KOPT-K1 (cell line): Measurements from ENCODE around the gene COL8A2.

Experiments
- H3K27ac ChIP-seq: fragments of 200-600 bp; sonication (generic); 2 replicates; pipeline ENCODE4 v1.5.1; 2016; ENCODE audit warnings: antibody characterized with exemption, mild to moderate bottlenecking, low read depth, low read length; ENCODE audit not compliant: poor library complexity, severe bottlenecking
- H3K36me3 ChIP-seq: fragments of 200-600 bp; sonication (generic); 2 replicates; pipeline ENCODE4 v1.5.1; 2017; ENCODE audit warnings: antibody characterized with exemption, mild to moderate bottlenecking, low read length, moderate library complexity; ENCODE audit not compliant: insufficient read depth
- H3K9me3 ChIP-seq: fragments of 200-600 bp; sonication (generic); 2 replicates; pipeline ENCODE4 v1.5.1; 2017; ENCODE audit warnings: antibody characterized with exemption, low read length, mild to moderate bottlenecking; ENCODE audit not compliant: insufficient read depth, poor library complexity, severe bottlenecking

The COL8A2 gene

GRCh38 chr1:36125129-36125991 lies at the start of gene COL8A2:
TSS of gene COL8A2 (minus strand) at chr1:36125222. CDS start at chr1:36100242, 24,980 bp downstream.
- H3K27ac ChIP-seq, result no peak within 1 kb of the TSS
- H3K9me3 ChIP-seq, result no peaks in the 10 kb centered on the region
- H3K36me3 ChIP-seq, result no peaks in the 10 kb centered on the region

- no peak overlapping the region for H3K27ac ChIP-seq
- peaks cover 98% of the 10 kb centered on the region for H3K36me3 ChIP-seq
- H3K9me3 ChIP-seq, result no peaks in the 10 kb centered on the region
Observed at GRCh38 chr1:36174713-36175112, 49.7 kb upstream of the COL8A2 start.

- Histone ChIP-seq H3K9me3 (no peaks in the 10 kb centered on the region), H3K27ac (no peak overlapping the region), H3K36me3 (peaks cover 94% of the 10 kb centered on the region)
Observed at GRCh38 chr1:36172983-36173382, 48.0 kb upstream of the COL8A2 start.

GRCh38 chr1:36172017-36172747 lies 47.2 kb upstream of the COL8A2 start:
- Histone ChIP-seq H3K36me3 (peaks cover 94% of the 10 kb centered on the region), H3K27ac (no peak overlapping the region), H3K9me3 (no peaks in the 10 kb centered on the region)

- Histone ChIP-seq H3K9me3 (no peaks in the 10 kb centered on the region), H3K27ac (no peak overlapping the region), H3K36me3 (peaks cover 89% of the 10 kb centered on the region)
Observed at GRCh38 chr1:36170643-36171412, 45.8 kb upstream of the COL8A2 start.

- no peak overlapping the region for H3K27ac ChIP-seq
- H3K36me3 ChIP-seq, result peaks cover 77% of the 10 kb centered on the region
- no peaks in the 10 kb centered on the region for H3K9me3 ChIP-seq
Observed at GRCh38 chr1:36168514-36168913, 43.5 kb upstream of the COL8A2 start.

- peaks cover 73% of the 10 kb centered on the region for H3K36me3 ChIP-seq
- no peak overlapping the region for H3K27ac ChIP-seq
- H3K9me3 ChIP-seq, result no peaks in the 10 kb centered on the region
Observed at GRCh38 chr1:36166938-36167905, 42.2 kb upstream of the COL8A2 start.

GRCh38 chr1:36166136-36166535 lies 41.1 kb upstream of the COL8A2 start:
- H3K36me3 ChIP-seq, result peaks cover 65% of the 10 kb centered on the region
- H3K27ac ChIP-seq, result no peak overlapping the region

GRCh38 chr1:36165145-36165544 lies 40.1 kb upstream of the COL8A2 start:
- H3K36me3 ChIP-seq, result peaks cover 55% of the 10 kb centered on the region
- H3K27ac ChIP-seq, result no peak overlapping the region
- H3K9me3 ChIP-seq, result no peaks in the 10 kb centered on the region

More at GRCh38 chr1:36166136-36166535, 41.1 kb upstream of the COL8A2 start:
- no peaks in the 10 kb centered on the region for H3K9me3 ChIP-seq

GRCh38 chr1:36164361-36164760 lies 39.3 kb upstream of the COL8A2 start:
- Histone ChIP-seq H3K9me3 (no peaks in the 10 kb centered on the region), H3K27ac (no peak overlapping the region), H3K36me3 (peaks cover 54% of the 10 kb centered on the region)

GRCh38 chr1:36163426-36163825 lies 38.4 kb upstream of the COL8A2 start:
- Histone ChIP-seq H3K27ac (no peak overlapping the region), H3K9me3 (no peaks in the 10 kb centered on the region), H3K36me3 (peaks cover 49% of the 10 kb centered on the region)

- Histone ChIP-seq H3K36me3 (peaks cover 42% of the 10 kb centered on the region), H3K27ac (peak overlapping the region; percentile 87), H3K9me3 (no peaks in the 10 kb centered on the region)
Observed at GRCh38 chr1:36162680-36163239, 37.7 kb upstream of the COL8A2 start.

- H3K36me3 ChIP-seq, result peaks cover 33% of the 10 kb centered on the region
- H3K27ac ChIP-seq, result peak overlapping the region; percentile 87
- no peaks in the 10 kb centered on the region for H3K9me3 ChIP-seq
Observed at GRCh38 chr1:36161641-36162531, 36.9 kb upstream of the COL8A2 start.
